Esophagus squamous epithelium (tissue), 5 donors: ENCODE data around the gene DENND4B. TPM values are rescaled to one million over a fixed set of nuclear protein-coding genes. Genes with fewer than 3 reads are reported as not detected.

ENCODE experiments used
- DNase-seq: peaks from one replicate; lab custom pipeline; 2025; lab: John Stamatoyannopoulos, UW
- H3K27ac ChIP-seq, 4 donors: fragments of 200-600 bp; sonication (generic); one replicate each; pipeline ENCODE4 v1.5.1; 2016 to 2019; ENCODE audit warnings: mild to moderate bottlenecking in 1 of 4
- H3K27me3 ChIP-seq, 4 donors: fragments of 200-600 bp; sonication (generic); 1 replicate in 3 of 4; 2 replicates in 1 of 4; pipeline versions ENCODE4 v1.5.1 to v1.6.0; 2017 to 2021; ENCODE audit warnings: antibody characterized with exemption in 1 of 4
- H3K36me3 ChIP-seq, 3 donors: fragments of 200-600 bp; sonication (generic); one replicate each; pipeline ENCODE4 v1.5.1; 2016 to 2019
- H3K4me1 ChIP-seq, 3 donors: fragments of 200-600 bp; sonication (generic); one replicate each; pipeline ENCODE4 v1.5.1; 2017 to 2019
- H3K4me3 ChIP-seq, 4 donors: fragments of 200-600 bp; sonication (generic); 1 replicate in 3 of 4; 2 replicates in 1 of 4; pipeline ENCODE4 v1.5.1; 2016 to 2019; ENCODE audit warnings: mild to moderate bottlenecking in 2 of 4, moderate library complexity in 1 of 4
- H3K9me3 ChIP-seq, 3 donors: fragments of 200-600 bp; sonication (generic); one replicate each; pipeline ENCODE4 v1.5.1; 2016 to 2019
- POLR2A ChIP-seq, 4 donors: fragments of 450-650 bp; IDR thresholded peaks; one replicate each; pipeline ENCODE4 v1.6.1; 2017; ENCODE audit warnings: antibody characterized with exemption in 4 of 4, mild to moderate bottlenecking in 4 of 4, moderate library complexity in 3 of 4
- WGBS, 2 donors: methylation state at CpG; one replicate each; pipeline ENCODE4 v1.1.5; 2018; 5-methylcytosine and 5-hydroxymethylcytosine counted together
- intact Hi-C: fragments of 100-400 bp; cut with DNase I; formaldehyde crosslinking; loops from one replicate; pipeline ENCODE4 v1.15.0; 2022
- total RNA-seq, 4 donors: library from RNA; depleted of rRNA; stranded (reverse); fragments of >200 nt; gene quantifications; one replicate each; pipeline ENCODE4 v1.1.0, GENCODE V29; 2016
- TF ChIP-seq, protein P1 (sequence below), 6 experiments: fragments of 450-650 bp in 4 of 6; fragments of 200-600 bp in 2 of 6; sonication (generic) in 2 of 6; IDR thresholded peaks; one replicate each; pipeline ENCODE4 v1.5.1; 2016 to 2019; ENCODE audit warnings: antibody characterized with exemption in 6 of 6, mild to moderate bottlenecking in 4 of 6, moderate library complexity in 4 of 6
- donor health status: DM: yes; HTN: yes; CAD: no.

DENND4B gene
- total RNA-seq, 4 donors from 2014 or later: 5.9 to 31.7 (median 14.1) TPM

DNA sequence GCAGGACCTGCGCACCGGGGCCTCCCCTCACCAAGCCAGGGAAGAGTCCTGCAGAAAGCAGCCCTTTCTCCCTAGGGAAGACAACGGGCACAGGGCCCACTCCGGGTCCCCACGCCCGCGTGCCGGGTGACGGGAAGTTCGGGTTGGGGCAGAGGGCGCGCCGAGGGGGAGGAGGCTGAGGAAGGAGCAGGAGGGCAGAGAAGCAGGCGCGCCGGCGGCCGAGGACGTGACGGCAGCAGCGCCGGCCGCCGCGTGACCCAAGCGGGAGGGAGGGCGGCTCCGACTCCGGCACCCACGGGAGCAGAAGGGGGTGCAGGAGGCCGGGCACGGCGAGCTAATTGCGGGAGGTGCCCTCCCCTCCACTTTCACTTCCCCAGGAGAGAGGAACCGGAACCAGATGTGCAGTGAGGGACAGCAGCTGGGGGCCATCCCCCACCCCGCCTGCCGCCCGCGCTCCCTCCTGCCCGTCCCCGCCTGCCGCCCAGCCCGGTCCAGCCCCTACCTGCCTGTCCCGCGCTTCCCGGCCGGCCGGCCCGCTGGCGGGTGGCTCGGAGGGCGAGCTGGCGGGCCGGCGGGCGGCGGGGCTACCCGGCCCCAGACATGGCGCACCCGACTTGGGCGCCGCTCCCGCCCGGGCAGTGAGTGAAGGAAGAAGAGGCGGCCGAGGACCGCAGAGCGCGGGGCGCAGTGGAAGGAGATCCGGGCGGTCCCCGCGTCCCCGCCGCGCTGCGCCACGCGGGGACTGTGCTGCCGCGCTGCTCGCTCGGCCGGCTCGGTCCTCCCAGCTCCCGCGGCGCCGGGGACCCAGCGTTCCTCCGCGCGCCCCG lies 510 bp downstream of the DENND4B start:
- WGBS, 2 donors: 0 to 5% methylated on average over 4 to 13 of the region's 95 CpGs
- peak; percentile 72 for DNase-seq
- peak overlapping the region; percentile 77 to 100 (median 90) for H3K4me3 ChIP-seq
- H3K27me3 ChIP-seq: no peaks in the 10 kb centered on the region
- no peaks in the 10 kb centered on the region for H3K9me3 ChIP-seq
- H3K27ac ChIP-seq: peak overlapping the region; percentile 91 to 100 (median 96)
- intact Hi-C loops: no loop called here
- H3K4me1 ChIP-seq: peaks cover 14 to 39% (median 21%) of the 10 kb centered on the region in 3 donors
- peaks cover 3 to 69% (median 37%) of the 10 kb centered on the region in 3 donors for H3K36me3 ChIP-seq
- TF ChIP-seq POLR2A (IDR thresholded peaks at IDR 0.05): peak in 2 of 4 donors; percentile 31 to 48
- TF ChIP-seq, protein P1, sequence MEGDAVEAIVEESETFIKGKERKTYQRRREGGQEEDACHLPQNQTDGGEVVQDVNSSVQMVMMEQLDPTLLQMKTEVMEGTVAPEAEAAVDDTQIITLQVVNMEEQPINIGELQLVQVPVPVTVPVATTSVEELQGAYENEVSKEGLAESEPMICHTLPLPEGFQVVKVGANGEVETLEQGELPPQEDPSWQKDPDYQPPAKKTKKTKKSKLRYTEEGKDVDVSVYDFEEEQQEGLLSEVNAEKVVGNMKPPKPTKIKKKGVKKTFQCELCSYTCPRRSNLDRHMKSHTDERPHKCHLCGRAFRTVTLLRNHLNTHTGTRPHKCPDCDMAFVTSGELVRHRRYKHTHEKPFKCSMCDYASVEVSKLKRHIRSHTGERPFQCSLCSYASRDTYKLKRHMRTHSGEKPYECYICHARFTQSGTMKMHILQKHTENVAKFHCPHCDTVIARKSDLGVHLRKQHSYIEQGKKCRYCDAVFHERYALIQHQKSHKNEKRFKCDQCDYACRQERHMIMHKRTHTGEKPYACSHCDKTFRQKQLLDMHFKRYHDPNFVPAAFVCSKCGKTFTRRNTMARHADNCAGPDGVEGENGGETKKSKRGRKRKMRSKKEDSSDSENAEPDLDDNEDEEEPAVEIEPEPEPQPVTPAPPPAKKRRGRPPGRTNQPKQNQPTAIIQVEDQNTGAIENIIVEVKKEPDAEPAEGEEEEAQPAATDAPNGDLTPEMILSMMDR (IDR thresholded peaks at IDR 0.05): no peak

DNA sequence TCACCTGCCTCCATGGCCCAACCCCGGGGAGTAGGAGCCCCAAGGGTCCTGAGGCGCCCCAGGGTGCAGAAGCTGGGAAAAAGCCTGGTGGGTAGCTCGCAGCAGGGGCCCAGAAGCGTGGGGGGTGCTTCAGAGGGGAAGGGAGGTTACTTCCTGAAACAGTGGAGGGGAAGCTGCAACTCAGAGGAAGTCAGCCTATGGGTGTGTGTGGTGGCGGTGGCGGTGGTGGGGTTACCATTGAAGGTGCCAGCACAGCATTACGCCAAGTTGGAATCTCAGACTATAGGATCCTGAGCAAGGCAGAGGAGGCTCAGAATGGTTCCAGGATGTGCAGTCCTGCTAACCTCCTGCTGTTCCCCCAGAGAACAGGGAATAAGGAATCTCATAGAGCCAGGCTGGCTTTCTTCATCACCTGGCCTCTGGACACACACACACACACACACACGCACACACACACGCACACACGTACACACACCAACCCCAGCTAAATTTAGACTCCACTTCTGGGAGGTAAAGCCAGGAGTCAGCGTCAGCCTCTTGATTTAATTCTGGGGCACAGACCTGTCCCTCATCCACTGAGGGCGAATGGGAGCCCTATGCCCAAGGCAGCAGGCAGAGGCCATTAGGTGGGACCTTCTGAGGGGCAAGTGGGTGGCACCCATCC lies 1.3 kb downstream of the DENND4B start:
- Histone ChIP-seq H3K4me1 (peaks cover 14 to 39% (median 21%) of the 10 kb centered on the region in 3 donors), H3K27me3 (no peaks in the 10 kb centered on the region), H3K27ac (peak overlapping the region; percentile 91 to 100 (median 96)), H3K4me3 (peak overlapping the region; percentile 77 to 100 (median 90)), H3K9me3 (no peaks in the 10 kb centered on the region), H3K36me3 (peaks cover 0 to 69% (median 40%) of the 10 kb centered on the region in 3 donors)
- intact Hi-C loops: no loop called here
- peak in 1 of 4 donors; percentile 39 for TF ChIP-seq POLR2A (IDR thresholded peaks at IDR 0.05)
- TF ChIP-seq, protein P1 (IDR thresholded peaks at IDR 0.05): no peak
- 17 to 22% methylated on average over 8 to 9 of the region's 12 CpGs for WGBS, 2 donors
- no peak for DNase-seq

DNA sequence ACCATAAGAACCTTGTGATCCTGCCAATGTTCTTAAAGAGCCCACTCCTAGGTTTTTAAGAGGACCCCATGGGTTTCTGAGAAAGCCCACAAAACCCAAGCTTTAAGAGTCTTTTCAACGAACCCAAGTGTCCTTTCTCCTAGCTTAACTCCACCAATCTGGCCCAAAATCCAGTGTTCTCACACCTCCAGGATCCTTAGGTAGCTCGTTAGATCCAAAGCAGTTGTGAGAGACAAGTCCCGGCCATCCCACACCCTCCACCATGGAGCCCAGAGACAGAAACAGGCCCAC lies 1.7 kb downstream of the DENND4B start:
- intact Hi-C loops: no loop called here
- WGBS, 2 donors: 57 to 58% methylated on average over 3 of the region's 3 CpGs
- Histone ChIP-seq H3K27me3 (no peaks in the 10 kb centered on the region), H3K4me1 (peaks cover 14 to 39% (median 21%) of the 10 kb centered on the region in 3 donors), H3K27ac (peak overlapping the region; percentile 91 to 100 (median 96)), H3K9me3 (no peaks in the 10 kb centered on the region), H3K36me3 (peaks cover 2 to 69% (median 45%) of the 10 kb centered on the region in 3 donors), H3K4me3 (peak overlapping the region; percentile 77 to 100 (median 90))
- no peak for DNase-seq
- no peak for TF ChIP-seq POLR2A (IDR thresholded peaks at IDR 0.05)
- TF ChIP-seq, protein P1 (IDR thresholded peaks at IDR 0.05): no peak

DNA sequence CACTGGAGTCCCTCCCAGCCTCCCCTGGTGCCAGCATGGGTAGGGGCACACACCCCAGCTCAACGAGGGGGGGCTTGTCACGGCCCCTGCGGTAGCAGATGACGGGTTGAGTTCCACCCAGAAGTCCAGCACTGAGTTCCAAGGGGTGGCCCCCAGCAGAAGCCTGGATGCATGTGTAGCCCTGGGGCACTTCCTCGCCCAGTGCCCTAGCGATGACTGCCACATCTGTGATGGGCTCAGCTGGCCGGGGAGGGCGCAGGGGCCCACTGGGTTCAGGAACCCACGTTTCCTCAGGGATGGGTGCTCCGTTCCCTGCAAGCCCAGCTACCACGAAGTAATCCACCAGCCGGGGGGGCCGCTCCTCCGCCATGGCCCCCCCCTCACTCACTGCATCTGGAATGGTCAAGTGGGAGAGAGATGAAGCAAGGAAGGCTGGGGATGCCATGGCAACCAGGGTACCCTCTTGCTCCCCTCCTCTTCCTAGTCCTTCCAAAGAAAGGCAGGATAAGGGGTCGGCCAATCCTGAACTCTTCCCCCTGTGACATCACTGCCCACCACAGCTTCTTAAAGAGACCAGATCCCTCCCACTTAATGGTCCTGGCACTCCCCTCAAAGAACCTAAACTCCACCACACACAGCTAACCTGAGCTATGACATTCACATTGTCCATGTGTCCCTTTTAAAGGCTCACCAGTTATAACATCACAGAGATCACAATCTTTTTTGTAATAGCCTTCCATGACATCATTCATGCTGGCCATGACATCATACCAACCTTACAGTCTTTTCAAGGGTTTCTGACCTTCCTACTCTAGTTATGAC lies 2.3 kb downstream of the DENND4B start:
- Histone ChIP-seq H3K27ac (peak overlapping the region; percentile 91 to 100 (median 96)), H3K4me3 (peak overlapping the region in 3 of 4 donors; percentile 77 to 100 (median 99)), H3K9me3 (no peaks in the 10 kb centered on the region), H3K27me3 (no peaks in the 10 kb centered on the region), H3K36me3 (peaks cover 5 to 69% (median 45%) of the 10 kb centered on the region in 3 donors), H3K4me1 (peaks cover 14 to 39% (median 21%) of the 10 kb centered on the region in 3 donors)
- WGBS, 2 donors: 73 to 83% methylated on average over 2 to 7 of the region's 15 CpGs
- no peak for TF ChIP-seq POLR2A (IDR thresholded peaks at IDR 0.05)
- TF ChIP-seq, protein P1 (IDR thresholded peaks at IDR 0.05): no peak
- intact Hi-C loops: no loop called here
- DNase-seq: no peak
